Embryonic facial prominence (tissue), 1 donor: ENCODE results near the gene ICOSLG.
"Not testable (repeated sequence)": the region's sequence is repeated elsewhere in the genome, so short reads cannot be mapped to it uniquely, and the experiment has no call there.

Experiments
- DNase-seq: peaks from one replicate; pipeline ENCODE4 v3.0.0-alpha.2; 2016; ENCODE audit errors: extremely low spot score

Gene ICOSLG

GRCh38 chr21:44263768-44264167, 23.0 kb upstream of the ICOSLG start:
- no peak for DNase-seq

- DNase-seq, result no peak
These were observed 22.5 kb upstream of the ICOSLG start for GRCh38 chr21:44263221-44263760.

- no peak for DNase-seq
These were observed 21.8 kb upstream of the ICOSLG start for GRCh38 chr21:44262338-44263056.

- DNase-seq, result no peak
These were observed 21.0 kb upstream of the ICOSLG start, which contains the start of gene DNMT3L for GRCh38 chr21:44261675-44262295. TSS of gene DNMT3L (minus strand) at chr21:44261897. CDS start at chr21:44261259, 638 bp downstream.

- no peak for DNase-seq
These were observed 20.3 kb upstream of the ICOSLG start for GRCh38 chr21:44260791-44261631.

- no peak for DNase-seq
These were observed 19.3 kb upstream of the ICOSLG start for GRCh38 chr21:44260066-44260465.

- no peak for DNase-seq
These were observed 18.5 kb upstream of the ICOSLG start for GRCh38 chr21:44259082-44259705.

GRCh38 chr21:44258056-44258725, 17.4 kb upstream of the ICOSLG start:
- DNase-seq, result no peak

GRCh38 chr21:44255511-44255981, 14.8 kb upstream of the ICOSLG start:
- DNase-seq, result no peak

- no peak for DNase-seq
These were observed 13.3 kb upstream of the ICOSLG start for GRCh38 chr21:44253832-44254710.

- not testable (repeated sequence) for DNase-seq
These were observed 8.7 kb upstream of the ICOSLG start for GRCh38 chr21:44249204-44250037.

- DNase-seq, result not testable (repeated sequence)
These were observed 7.2 kb upstream of the ICOSLG start for GRCh38 chr21:44247904-44248303.

- not testable (repeated sequence) for DNase-seq
These were observed 3.2 kb upstream of the ICOSLG start for GRCh38 chr21:44243980-44244379.

- not testable (repeated sequence) for DNase-seq
These were observed 538 bp upstream of the ICOSLG start for GRCh38 chr21:44241281-44241680.

- DNase-seq, result not testable (repeated sequence)
These were observed 390 bp downstream of the ICOSLG start for GRCh38 chr21:44240353-44240752.

GRCh38 chr21:44229561-44229960, 11.2 kb downstream of the ICOSLG start:
- DNase-seq, result not testable (repeated sequence)

- DNase-seq, result not testable (repeated sequence)
These were observed 12.6 kb downstream of the ICOSLG start for GRCh38 chr21:44228109-44228508.

GRCh38 chr21:44227614-44228013, 13.1 kb downstream of the ICOSLG start:
- not testable (repeated sequence) for DNase-seq

- not testable (repeated sequence) for DNase-seq
These were observed 15.1 kb downstream of the ICOSLG start for GRCh38 chr21:44225605-44226004.
